Measurements from ENCODE around the gene CRYBB3.

The CRYBB3 gene

GRCh38 chr22:25199731-25200520, at the start of gene CRYBB3:
TSS of gene CRYBB3 (plus strand) at chr22:25199858. CDS start at chr22:25201397, 1,539 bp downstream.
- TF ChIP-seq CTCF (IDR thresholded peaks at IDR 0.05; ENCODE audit: low read depth, low read length), result no peak
- no peak for DNase-seq (ENCODE audit: extremely low read depth, low read depth)

GRCh38 chr22:25153961-25154666, 45.5 kb upstream of the CRYBB3 start:
- DNase-seq (ENCODE audit: extremely low read depth, low read depth), result no peak
- TF ChIP-seq CTCF (IDR thresholded peaks at IDR 0.05; ENCODE audit: low read depth, low read length), result no peak

GRCh38 chr22:25154667-25154999, 45.0 kb upstream of the CRYBB3 start:
- no peak for TF ChIP-seq CTCF (IDR thresholded peaks at IDR 0.05; ENCODE audit: low read depth, low read length)
- no peak for DNase-seq (ENCODE audit: extremely low read depth, low read depth)

- DNase-seq (ENCODE audit: extremely low read depth, low read depth), result no peak
- no peak for TF ChIP-seq CTCF (IDR thresholded peaks at IDR 0.05; ENCODE audit: low read depth, low read length)
Measured at GRCh38 chr22:25156736-25157135, 42.9 kb upstream of the CRYBB3 start.

GRCh38 chr22:25159028-25159427, 40.6 kb upstream of the CRYBB3 start:
- DNase-seq (ENCODE audit: extremely low read depth, low read depth), result no peak
- TF ChIP-seq CTCF (IDR thresholded peaks at IDR 0.05; ENCODE audit: low read depth, low read length), result no peak

GRCh38 chr22:25160120-25160996, 39.3 kb upstream of the CRYBB3 start:
- no peak for TF ChIP-seq CTCF (IDR thresholded peaks at IDR 0.05; ENCODE audit: low read depth, low read length)
- DNase-seq (ENCODE audit: extremely low read depth, low read depth), result no peak
